ENCODE results near the gene CPOX. TPM values are rescaled to one million over a fixed set of nuclear protein-coding genes. Genes with fewer than 3 reads are reported as not detected.

CPOX gene
- total RNA-seq, 1 experiment from 2014 or later = 7.8 TPM

GRCh38 chr3:98589331-98590036 lies 3.9 kb downstream of the CPOX start:
- H3K36me3 ChIP-seq (ENCODE audit: insufficient read depth, low read length) = no peaks in the 10 kb centered on the region
- H2AFZ ChIP-seq (ENCODE audit: low read length) = no peak overlapping the region
- no peak overlapping the region for H3K9ac ChIP-seq (ENCODE audit: low read length)
- no peak for DNase-seq
- peaks cover 11% of the 10 kb centered on the region for H3K79me2 ChIP-seq (ENCODE audit: low read length)
- H3K4me2 ChIP-seq (ENCODE audit: low read depth, low read length, poor library complexity, severe bottlenecking) = no peak overlapping the region
- H3K4me1 ChIP-seq (ENCODE audit: low read length) = peaks cover 14% of the 10 kb centered on the region
- H3K9me2 ChIP-seq (replicated peaks; ENCODE audit: insufficient read depth, low read length) = no peaks in the 10 kb centered on the region
- no peaks in the 10 kb centered on the region for H3K9me3 ChIP-seq (ENCODE audit: low read length)
- H4K20me1 ChIP-seq (ENCODE audit: insufficient read depth, low read depth, low read length) = no peaks in the 10 kb centered on the region
- H3K4me3 ChIP-seq (ENCODE audit: low read length) = no peak overlapping the region
- no peaks in the 10 kb centered on the region for H3K27me3 ChIP-seq (ENCODE audit: low read length)
- H3K27ac ChIP-seq (ENCODE audit: low read length) = no peak overlapping the region

- DNase-seq = no peak
- Histone ChIP-seq H3K27me3 (ENCODE audit: low read length) (no peaks in the 10 kb centered on the region), H4K20me1 (ENCODE audit: insufficient read depth, low read depth, low read length) (no peaks in the 10 kb centered on the region), H3K9ac (ENCODE audit: low read length) (no peak overlapping the region), H3K9me3 (ENCODE audit: low read length) (no peaks in the 10 kb centered on the region), H3K9me2 (replicated peaks; ENCODE audit: insufficient read depth, low read length) (no peaks in the 10 kb centered on the region), H3K4me3 (ENCODE audit: low read length) (no peak overlapping the region), H3K27ac (ENCODE audit: low read length) (no peak overlapping the region), H3K36me3 (ENCODE audit: insufficient read depth, low read length) (no peaks in the 10 kb centered on the region), H2AFZ (ENCODE audit: low read length) (no peak overlapping the region), H3K79me2 (ENCODE audit: low read length) (peaks cover 11% of the 10 kb centered on the region), H3K4me2 (ENCODE audit: low read depth, low read length, poor library complexity, severe bottlenecking) (no peak overlapping the region), H3K4me1 (ENCODE audit: low read length) (peaks cover 10% of the 10 kb centered on the region)
Measured at GRCh38 chr3:98588065-98588464, 5.3 kb downstream of the CPOX start.

GRCh38 chr3:98587654-98588053 lies 5.8 kb downstream of the CPOX start:
- Histone ChIP-seq H2AFZ (ENCODE audit: low read length) (no peak overlapping the region), H3K9me3 (ENCODE audit: low read length) (no peaks in the 10 kb centered on the region), H3K79me2 (ENCODE audit: low read length) (peaks cover 7% of the 10 kb centered on the region), H4K20me1 (ENCODE audit: insufficient read depth, low read depth, low read length) (no peaks in the 10 kb centered on the region), H3K4me2 (ENCODE audit: low read depth, low read length, poor library complexity, severe bottlenecking) (no peak overlapping the region), H3K27ac (ENCODE audit: low read length) (no peak overlapping the region), H3K36me3 (ENCODE audit: insufficient read depth, low read length) (no peaks in the 10 kb centered on the region), H3K9me2 (replicated peaks; ENCODE audit: insufficient read depth, low read length) (no peaks in the 10 kb centered on the region), H3K4me1 (ENCODE audit: low read length) (peaks cover 8% of the 10 kb centered on the region), H3K9ac (ENCODE audit: low read length) (no peak overlapping the region), H3K4me3 (ENCODE audit: low read length) (no peak overlapping the region), H3K27me3 (ENCODE audit: low read length) (no peaks in the 10 kb centered on the region)
- no peak for DNase-seq

- H3K27ac ChIP-seq (ENCODE audit: low read length) = no peak overlapping the region
- H3K9me3 ChIP-seq (ENCODE audit: low read length) = no peaks in the 10 kb centered on the region
- no peaks in the 10 kb centered on the region for H3K79me2 ChIP-seq (ENCODE audit: low read length)
- no peaks in the 10 kb centered on the region for H3K27me3 ChIP-seq (ENCODE audit: low read length)
- no peak overlapping the region for H3K4me2 ChIP-seq (ENCODE audit: low read depth, low read length, poor library complexity, severe bottlenecking)
- H2AFZ ChIP-seq (ENCODE audit: low read length) = no peak overlapping the region
- no peaks in the 10 kb centered on the region for H3K4me1 ChIP-seq (ENCODE audit: low read length)
- H3K4me3 ChIP-seq (ENCODE audit: low read length) = no peak overlapping the region
- no peak overlapping the region for H3K9ac ChIP-seq (ENCODE audit: low read length)
- H4K20me1 ChIP-seq (ENCODE audit: insufficient read depth, low read depth, low read length) = no peaks in the 10 kb centered on the region
- no peak for DNase-seq
- no peaks in the 10 kb centered on the region for H3K9me2 ChIP-seq (replicated peaks; ENCODE audit: insufficient read depth, low read length)
- H3K36me3 ChIP-seq (ENCODE audit: insufficient read depth, low read length) = no peaks in the 10 kb centered on the region
Measured at GRCh38 chr3:98584547-98584946, 8.9 kb downstream of the CPOX start.

GRCh38 chr3:98583766-98584165 lies 9.6 kb downstream of the CPOX start:
- Histone ChIP-seq H3K9me3 (ENCODE audit: low read length) (no peaks in the 10 kb centered on the region), H3K4me1 (ENCODE audit: low read length) (no peaks in the 10 kb centered on the region), H3K9me2 (replicated peaks; ENCODE audit: insufficient read depth, low read length) (no peaks in the 10 kb centered on the region), H3K36me3 (ENCODE audit: insufficient read depth, low read length) (no peaks in the 10 kb centered on the region), H3K4me3 (ENCODE audit: low read length) (no peak overlapping the region), H3K4me2 (ENCODE audit: low read depth, low read length, poor library complexity, severe bottlenecking) (no peak overlapping the region), H4K20me1 (ENCODE audit: insufficient read depth, low read depth, low read length) (no peaks in the 10 kb centered on the region), H3K27me3 (ENCODE audit: low read length) (no peaks in the 10 kb centered on the region), H3K9ac (ENCODE audit: low read length) (no peak overlapping the region), H2AFZ (ENCODE audit: low read length) (no peak overlapping the region), H3K79me2 (ENCODE audit: low read length) (no peaks in the 10 kb centered on the region), H3K27ac (ENCODE audit: low read length) (no peak overlapping the region)
- DNase-seq = no peak

GRCh38 chr3:98582042-98582441 lies 11.4 kb downstream of the CPOX start:
- no peak overlapping the region for H3K4me2 ChIP-seq (ENCODE audit: low read depth, low read length, poor library complexity, severe bottlenecking)
- no peak overlapping the region for H3K27ac ChIP-seq (ENCODE audit: low read length)
- H2AFZ ChIP-seq (ENCODE audit: low read length) = no peak overlapping the region
- H3K4me1 ChIP-seq (ENCODE audit: low read length) = no peaks in the 10 kb centered on the region
- H3K4me3 ChIP-seq (ENCODE audit: low read length) = no peak overlapping the region
- H3K79me2 ChIP-seq (ENCODE audit: low read length) = no peaks in the 10 kb centered on the region
- no peaks in the 10 kb centered on the region for H3K36me3 ChIP-seq (ENCODE audit: insufficient read depth, low read length)
- no peaks in the 10 kb centered on the region for H3K9me3 ChIP-seq (ENCODE audit: low read length)
- no peaks in the 10 kb centered on the region for H3K27me3 ChIP-seq (ENCODE audit: low read length)
- no peak overlapping the region for H3K9ac ChIP-seq (ENCODE audit: low read length)
- H3K9me2 ChIP-seq (replicated peaks; ENCODE audit: insufficient read depth, low read length) = no peaks in the 10 kb centered on the region
- H4K20me1 ChIP-seq (ENCODE audit: insufficient read depth, low read depth, low read length) = no peaks in the 10 kb centered on the region
- DNase-seq = no peak

GRCh38 chr3:98581474-98581873 lies 11.9 kb downstream of the CPOX start:
- H2AFZ ChIP-seq (ENCODE audit: low read length) = no peak overlapping the region
- no peaks in the 10 kb centered on the region for H3K4me1 ChIP-seq (ENCODE audit: low read length)
- H3K4me3 ChIP-seq (ENCODE audit: low read length) = no peak overlapping the region
- no peaks in the 10 kb centered on the region for H3K36me3 ChIP-seq (ENCODE audit: insufficient read depth, low read length)
- DNase-seq = no peak
- no peaks in the 10 kb centered on the region for H3K9me3 ChIP-seq (ENCODE audit: low read length)
- no peak overlapping the region for H3K4me2 ChIP-seq (ENCODE audit: low read depth, low read length, poor library complexity, severe bottlenecking)
- no peaks in the 10 kb centered on the region for H4K20me1 ChIP-seq (ENCODE audit: insufficient read depth, low read depth, low read length)
- H3K79me2 ChIP-seq (ENCODE audit: low read length) = no peaks in the 10 kb centered on the region
- H3K9me2 ChIP-seq (replicated peaks; ENCODE audit: insufficient read depth, low read length) = no peaks in the 10 kb centered on the region
- no peak overlapping the region for H3K27ac ChIP-seq (ENCODE audit: low read length)
- H3K27me3 ChIP-seq (ENCODE audit: low read length) = no peaks in the 10 kb centered on the region
- H3K9ac ChIP-seq (ENCODE audit: low read length) = no peak overlapping the region

- no peaks in the 10 kb centered on the region for H3K79me2 ChIP-seq (ENCODE audit: low read length)
- no peak overlapping the region for H3K9ac ChIP-seq (ENCODE audit: low read length)
Measured at GRCh38 chr3:98580401-98581386, 12.7 kb downstream of the CPOX start.

More at GRCh38 chr3:98580401-98581386, 12.7 kb downstream of the CPOX start:
- Histone ChIP-seq H2AFZ (ENCODE audit: low read length) (no peak overlapping the region), H3K36me3 (ENCODE audit: insufficient read depth, low read length) (no peaks in the 10 kb centered on the region), H3K4me1 (ENCODE audit: low read length) (no peaks in the 10 kb centered on the region), H3K4me2 (ENCODE audit: low read depth, low read length, poor library complexity, severe bottlenecking) (no peak overlapping the region), H4K20me1 (ENCODE audit: insufficient read depth, low read depth, low read length) (no peaks in the 10 kb centered on the region), H3K4me3 (ENCODE audit: low read length) (no peak overlapping the region), H3K27me3 (ENCODE audit: low read length) (no peaks in the 10 kb centered on the region), H3K9me3 (ENCODE audit: low read length) (no peaks in the 10 kb centered on the region), H3K27ac (ENCODE audit: low read length) (no peak overlapping the region), H3K9me2 (replicated peaks; ENCODE audit: insufficient read depth, low read length) (no peaks in the 10 kb centered on the region)
- DNase-seq = no peak

Measured in Karpas-422 (cell line).